Activated gamma-delta T cell treated with Interleukin-2 at 50 U/mL for 16 hours (primary cell): ENCODE data around the gene PI4KB.
"Not testable (repeated sequence)": the region's sequence is repeated elsewhere in the genome, so short reads cannot be mapped to it uniquely, and the experiment has no call there.

Experiments used
- DNase-seq: peaks from one replicate; pipeline ENCODE4 v3.0.0-alpha.2; 2020

The PI4KB gene

DNA sequence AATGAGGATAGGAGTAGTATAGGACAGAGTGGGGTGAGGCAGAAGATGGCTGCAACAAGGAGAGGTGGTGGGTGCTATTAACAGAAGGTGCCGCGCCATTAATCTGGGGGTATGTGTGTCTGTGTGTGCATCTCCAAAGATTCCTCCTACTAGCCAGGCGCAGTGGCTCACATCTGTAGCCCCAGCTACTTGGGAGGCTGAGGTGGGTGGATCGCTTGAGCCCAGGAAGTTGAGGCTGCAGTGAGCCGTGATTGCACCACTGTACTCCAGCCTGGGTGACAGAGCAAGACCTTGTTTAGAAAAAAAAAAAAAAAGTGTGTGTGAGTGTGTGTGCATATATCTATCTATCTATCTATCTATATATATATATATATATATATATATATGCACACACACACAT, 51.9 kb downstream of the PI4KB start:
- DNase-seq: not testable (repeated sequence)

DNA sequence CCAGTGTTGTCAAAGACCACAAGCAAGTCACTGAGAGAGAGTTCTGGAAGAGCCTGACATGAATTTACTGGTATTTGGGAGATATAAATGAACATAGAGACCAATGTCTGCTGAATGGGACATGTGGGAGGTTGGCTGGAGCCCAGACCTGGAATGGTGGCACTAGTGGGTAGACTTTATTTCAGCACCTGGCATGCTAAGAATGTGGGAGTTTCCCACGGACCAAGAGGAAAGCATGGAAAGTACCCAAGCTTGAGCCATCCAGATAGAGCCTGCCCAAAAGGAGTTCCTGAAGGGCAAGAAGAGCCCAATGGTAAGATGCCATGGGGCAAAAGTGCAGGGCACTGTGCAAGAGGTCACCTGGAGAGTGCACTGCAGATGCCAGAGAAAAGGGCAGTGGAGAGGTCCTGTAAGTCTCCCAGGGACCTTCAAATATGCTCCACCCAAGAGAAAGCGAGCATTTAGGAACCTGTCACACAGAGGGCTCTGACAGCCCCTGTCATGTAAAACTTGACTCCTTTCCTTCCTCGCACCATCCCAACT, 53.2 kb downstream of the PI4KB start:
- DNase-seq: no peak

DNA sequence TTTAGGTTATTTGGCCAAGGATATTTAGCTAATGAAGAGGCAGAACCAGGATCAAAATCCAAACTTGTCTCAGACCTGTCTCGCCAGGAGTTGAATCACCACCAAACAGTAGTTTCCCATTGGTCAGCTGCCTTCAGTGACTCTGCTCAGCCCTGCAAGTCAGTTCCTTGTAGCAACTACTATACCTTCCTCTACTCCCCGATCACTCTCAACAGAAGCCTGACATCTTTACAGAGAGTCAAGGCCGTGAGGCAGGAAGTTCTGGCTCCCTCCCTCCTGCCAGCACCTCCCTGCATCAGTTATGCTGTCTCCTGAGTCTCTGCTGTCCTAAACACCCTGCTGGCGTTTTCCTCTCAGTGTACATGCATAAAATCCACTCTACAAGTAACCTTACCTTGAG, 59.5 kb downstream of the PI4KB start:
- DNase-seq: no peak

DNA sequence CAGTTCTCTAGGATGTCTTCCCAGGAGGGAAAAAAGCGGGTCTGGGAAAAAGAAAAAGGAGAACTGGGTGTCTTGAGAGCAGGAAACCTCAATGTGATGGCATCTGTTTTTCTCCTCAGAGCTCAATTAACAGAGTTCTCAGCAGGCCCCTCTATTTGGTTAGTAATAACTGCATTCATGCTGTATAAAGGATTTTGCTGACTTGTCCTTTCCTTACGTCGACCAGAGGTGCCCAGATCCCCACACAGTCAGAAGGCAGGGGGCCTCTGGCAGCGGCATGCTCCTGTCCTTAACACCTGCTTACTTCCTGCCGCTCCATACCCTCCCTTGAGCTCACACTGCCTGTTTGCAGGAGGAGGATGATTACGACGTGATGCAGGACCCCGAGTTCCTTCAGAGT, 60.4 kb downstream of the PI4KB start:
- DNase-seq: no peak

DNA sequence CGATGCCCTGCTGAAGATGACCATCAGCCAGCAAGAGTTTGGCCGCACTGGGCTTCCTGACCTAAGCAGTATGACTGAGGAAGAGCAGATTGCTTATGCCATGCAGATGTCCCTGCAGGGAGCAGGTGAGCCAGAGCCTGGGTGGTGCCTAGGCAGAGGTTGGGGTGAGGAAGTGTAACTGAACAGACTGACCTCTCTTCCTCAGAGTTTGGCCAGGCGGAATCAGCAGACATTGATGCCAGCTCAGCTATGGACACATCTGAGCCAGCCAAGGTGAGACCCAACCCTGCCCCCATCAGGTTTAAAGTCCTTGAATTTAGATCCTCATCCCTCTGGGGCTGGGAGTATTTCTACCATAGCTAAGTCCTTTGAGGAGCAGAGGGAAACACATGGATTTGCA, 60.9 kb downstream of the PI4KB start:
- DNase-seq: no peak

DNA sequence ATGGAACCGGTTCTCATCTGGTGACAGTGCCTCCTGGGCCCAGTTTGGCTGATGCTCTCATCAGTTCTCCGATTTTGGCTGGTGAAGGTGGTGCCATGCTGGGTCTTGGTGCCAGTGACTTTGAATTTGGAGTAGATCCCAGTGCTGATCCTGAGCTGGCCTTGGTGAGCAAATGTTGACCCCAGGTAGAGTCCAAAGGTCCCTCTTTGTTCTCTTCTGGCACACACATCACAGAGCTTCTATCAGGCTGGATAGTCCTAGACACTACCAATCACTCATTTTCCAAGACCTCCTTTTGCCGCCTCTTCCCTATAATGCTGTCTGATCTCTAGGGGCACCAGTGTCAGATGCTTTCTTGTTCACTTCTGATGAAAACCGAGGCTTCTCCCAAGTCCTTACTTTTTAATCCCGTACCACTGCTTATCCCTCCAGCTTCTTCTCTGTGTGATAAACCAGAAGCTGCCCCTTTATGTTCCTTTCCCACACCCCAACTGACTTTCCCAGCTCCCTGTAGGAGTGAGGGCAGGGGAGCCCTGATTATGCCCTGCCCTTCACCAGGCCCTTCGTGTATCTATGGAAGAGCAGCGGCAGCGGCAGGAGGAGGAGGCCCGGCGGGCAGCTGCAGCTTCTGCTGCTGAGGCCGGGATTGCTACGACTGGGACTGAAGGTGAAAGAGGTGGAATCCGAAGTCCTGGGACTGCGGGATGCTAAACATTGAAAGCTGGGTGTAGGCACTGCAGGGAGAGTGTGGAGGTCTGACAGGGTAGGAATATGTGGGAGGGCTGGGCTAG, 61.6 kb downstream of the PI4KB start:
- no peak for DNase-seq

DNA sequence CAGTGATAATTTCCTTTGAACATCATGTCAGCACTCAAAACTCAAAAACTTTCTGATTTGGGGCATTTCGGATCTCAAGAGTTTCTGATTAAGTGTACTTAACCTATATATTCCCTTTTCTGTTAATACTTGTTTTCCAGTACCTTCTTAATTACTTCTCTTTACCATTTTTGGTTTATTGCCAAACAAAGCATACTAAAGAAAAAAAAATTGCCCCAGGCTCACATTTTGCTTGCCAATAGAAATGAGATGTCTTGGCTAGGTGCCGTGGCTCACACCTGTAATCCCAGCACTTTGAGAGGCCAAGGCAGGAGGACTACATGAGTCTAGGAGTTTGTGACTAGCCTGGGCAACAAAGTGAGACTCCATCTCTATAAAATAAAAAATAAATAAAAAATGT, 67.9 kb downstream of the PI4KB start:
- DNase-seq: no peak

DNA sequence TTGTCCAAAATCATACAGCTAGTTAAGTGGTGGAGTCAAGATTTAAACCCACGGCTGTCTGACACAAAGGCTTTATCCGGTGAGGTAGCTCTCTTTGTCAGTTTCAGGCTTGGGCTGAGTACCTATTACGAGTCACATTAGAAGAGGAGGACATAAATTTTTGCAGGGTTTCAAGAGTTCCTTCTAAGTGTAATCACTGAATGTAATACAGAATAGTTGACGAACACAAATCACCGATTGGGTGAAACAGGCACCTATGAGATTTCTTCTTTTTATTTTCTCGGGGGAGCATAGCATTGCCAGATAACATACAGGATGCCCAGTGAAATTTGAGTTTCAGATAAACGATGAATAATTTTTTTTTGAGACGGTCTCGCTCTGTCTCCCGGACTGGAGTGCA, 71.8 kb downstream of the PI4KB start:
- DNase-seq: no peak

DNA sequence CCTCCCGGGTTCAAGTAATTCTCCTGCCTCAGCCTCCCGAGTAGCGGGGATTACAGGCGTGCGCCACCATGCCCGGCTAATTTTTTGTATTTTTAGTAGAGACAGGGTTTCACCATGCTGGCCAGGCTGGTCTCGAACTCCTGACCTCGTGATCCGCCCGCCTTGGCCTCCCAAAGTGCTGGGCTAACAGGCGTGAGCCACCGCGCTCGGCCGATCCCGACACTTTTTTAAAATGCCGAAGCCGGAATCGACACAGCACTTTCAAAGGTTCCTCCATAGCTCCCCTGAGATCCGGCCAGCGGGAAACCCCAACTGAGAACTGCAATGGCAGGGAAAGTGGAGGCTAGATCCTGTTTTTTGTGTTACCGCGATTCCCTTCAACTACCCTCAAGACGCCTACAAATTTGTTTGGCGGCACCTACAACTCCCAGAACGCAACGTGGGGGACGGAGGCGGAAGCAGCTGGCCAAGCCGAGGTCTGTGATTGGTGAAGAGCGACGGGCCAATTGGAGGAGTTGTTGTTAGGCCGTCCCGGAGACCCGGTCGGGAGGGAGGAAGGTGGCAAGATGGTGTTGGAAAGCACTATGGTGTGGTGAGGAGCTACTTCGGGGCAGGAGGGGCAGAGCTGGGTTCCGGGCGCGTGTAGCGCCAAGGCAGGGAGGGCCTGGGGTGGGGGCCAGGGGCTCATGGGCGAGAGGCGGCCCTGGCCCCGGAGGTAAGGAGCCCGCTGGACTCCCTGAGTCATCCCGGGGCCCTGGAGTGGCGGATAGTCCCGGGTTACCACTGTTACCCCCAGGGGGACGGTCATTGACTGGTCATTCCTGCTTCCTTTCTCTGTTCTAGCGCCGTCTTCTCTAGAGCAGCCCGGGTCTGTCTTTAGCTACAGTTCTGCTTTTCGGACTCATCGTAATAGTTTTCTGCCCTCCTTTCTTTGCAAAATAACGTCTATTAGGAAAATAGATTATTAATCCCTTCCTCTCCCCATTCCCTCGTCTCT, 72.7 kb downstream of the PI4KB start, which contains the start of gene PSMD4:
TSS of gene PSMD4 (plus strand) at position 518 of the 997 bp plus-strand sequence. CDS start at position 567, 49 bp downstream.
- DNase-seq: peak; percentile 91

DNA sequence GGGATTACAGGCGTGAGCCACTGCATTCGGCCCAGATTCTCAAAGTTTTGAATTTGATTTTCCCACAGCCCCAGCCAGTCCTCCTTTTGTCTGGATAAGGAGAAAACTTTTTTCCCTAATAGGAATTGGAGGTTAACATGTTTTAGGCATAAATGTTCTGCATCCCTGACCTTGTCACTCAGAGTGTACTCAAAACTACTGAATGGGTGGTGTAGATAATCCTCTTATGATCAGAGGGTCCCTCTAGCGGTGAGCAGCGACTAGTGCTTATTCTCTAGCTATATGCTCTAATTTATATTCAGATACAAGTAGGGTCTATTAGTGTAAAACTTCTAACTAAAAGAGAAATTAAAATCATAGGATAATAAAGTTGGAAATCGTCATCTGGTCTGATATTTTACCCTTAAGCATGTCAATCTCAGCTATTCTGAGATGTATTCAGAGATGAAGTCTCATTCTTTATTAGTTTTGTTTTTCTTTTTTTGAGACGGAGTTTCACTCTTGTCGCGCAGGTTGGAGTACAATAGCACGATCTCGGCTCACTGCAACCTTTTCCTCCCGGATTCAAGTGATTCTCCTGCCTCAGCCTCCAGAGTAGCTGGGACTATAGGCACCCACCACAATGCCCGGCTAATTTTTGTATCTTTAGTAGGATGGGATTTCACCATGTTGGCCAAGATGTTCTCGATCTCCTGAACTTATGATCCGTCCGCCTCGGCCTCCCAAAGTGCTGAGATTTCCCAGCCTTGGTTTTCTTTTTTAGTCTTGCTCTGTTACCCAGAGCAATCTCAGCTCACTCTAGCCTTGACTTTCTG, 75.4 kb downstream of the PI4KB start:
- DNase-seq: peak; percentile 62

DNA sequence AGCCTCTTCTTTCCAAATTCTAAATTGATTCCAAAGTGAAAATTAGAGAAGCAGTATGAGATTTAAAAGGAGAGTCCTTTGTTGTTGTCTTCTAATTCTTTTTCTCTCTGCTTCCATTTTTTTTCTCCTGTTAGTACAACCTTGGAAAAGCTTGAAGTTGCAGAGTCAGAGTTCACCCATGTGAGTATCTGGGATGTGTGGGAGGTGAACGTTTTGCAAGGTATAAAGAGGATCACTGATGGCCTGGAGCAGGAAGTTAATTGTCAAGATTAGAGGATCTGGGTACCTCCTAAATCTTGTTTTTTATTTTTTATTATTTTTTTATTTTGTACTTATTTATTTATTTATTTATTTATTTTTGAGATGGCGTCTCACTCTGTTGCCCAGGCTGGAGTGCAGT, 80.4 kb downstream of the PI4KB start:
- DNase-seq: no peak

DNA sequence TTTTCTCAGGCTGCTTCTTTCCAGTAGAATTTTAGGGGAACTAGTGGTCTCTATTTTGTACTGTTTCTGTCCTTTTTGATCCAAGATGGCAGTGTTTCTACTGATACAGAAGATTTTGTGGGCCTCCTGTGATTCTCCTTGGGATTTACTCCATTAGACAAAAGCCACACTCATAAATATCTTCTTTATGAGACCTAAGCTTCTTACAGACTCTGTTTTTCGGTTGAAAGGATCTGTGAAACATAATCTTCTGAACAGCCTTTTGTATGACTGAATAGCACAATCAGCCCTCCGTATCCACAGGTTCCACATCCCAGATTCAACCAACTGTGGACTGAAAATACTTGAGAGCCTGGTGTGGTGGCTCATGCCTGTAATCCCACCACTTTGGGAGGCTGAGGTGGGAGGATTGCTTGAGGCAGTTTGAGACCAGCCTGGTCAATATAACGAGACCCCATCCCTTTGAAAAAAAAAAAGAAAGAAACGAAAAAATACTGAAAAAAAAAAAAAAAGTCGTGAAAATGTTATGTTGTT, 83.5 kb downstream of the PI4KB start:
- no peak for DNase-seq

DNA sequence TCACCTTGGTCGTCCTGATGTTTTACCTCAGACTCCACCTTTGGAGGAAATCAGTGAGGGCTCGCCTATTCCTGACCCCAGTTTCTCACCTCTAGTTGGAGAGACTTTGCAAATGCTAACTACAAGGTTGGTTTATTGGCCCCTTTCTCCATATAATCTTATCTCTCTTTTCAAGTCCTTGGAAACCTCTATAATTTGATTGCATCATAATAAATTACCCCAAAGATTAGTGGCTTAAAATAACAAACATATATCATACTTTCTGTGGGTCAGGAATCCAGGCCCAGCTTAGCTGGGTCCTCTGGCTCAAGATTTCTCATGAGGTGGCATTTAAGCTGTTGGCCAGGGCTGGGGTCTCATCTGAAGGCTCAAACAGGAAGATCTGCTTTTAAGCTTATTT, 84.8 kb downstream of the PI4KB start:
- DNase-seq: no peak
